ENCODE results near the gene ENOSF1.

DNA sequence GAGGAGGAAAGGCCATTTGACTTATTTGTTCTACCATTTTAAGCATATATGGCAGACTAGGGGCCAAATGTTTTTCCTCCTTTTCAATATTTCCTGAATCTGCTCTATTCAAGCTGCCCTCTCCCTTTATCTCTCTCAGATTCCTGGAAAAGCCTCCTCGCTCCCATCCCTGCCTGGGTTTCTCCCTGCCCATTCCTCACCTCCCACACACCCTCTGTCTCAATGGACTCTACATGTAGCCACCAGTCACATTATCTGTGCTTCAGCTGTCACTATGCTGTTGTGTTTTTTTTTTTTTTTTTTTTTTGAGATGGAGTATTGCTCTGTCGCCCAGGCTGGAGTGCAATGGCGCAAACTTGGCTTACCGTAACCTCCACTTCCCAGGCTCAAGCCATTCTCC lies 32.0 kb downstream of the ENOSF1 start:
- TF ChIP-seq, protein P1, sequence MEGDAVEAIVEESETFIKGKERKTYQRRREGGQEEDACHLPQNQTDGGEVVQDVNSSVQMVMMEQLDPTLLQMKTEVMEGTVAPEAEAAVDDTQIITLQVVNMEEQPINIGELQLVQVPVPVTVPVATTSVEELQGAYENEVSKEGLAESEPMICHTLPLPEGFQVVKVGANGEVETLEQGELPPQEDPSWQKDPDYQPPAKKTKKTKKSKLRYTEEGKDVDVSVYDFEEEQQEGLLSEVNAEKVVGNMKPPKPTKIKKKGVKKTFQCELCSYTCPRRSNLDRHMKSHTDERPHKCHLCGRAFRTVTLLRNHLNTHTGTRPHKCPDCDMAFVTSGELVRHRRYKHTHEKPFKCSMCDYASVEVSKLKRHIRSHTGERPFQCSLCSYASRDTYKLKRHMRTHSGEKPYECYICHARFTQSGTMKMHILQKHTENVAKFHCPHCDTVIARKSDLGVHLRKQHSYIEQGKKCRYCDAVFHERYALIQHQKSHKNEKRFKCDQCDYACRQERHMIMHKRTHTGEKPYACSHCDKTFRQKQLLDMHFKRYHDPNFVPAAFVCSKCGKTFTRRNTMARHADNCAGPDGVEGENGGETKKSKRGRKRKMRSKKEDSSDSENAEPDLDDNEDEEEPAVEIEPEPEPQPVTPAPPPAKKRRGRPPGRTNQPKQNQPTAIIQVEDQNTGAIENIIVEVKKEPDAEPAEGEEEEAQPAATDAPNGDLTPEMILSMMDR (IDR thresholded peaks at IDR 0.05) = no peak
- no peak for TF ChIP-seq POLR2A (IDR thresholded peaks at IDR 0.05)

Data from thyroid gland (tissue), 4 donors.